Dermis blood vessel endothelial cell (primary cell): ENCODE measurements around the gene FBRS. TPM values are rescaled to one million over a fixed set of nuclear protein-coding genes. Genes with fewer than 3 reads are reported as not detected.
"Not testable (repeated sequence)": the region's sequence is repeated elsewhere in the genome, so short reads cannot be mapped to it uniquely, and the experiment has no call there.

ENCODE experiments used
- DNase-seq: peaks from one replicate; pipeline ENCODE4 v3.0.0; 2010
- total RNA-seq: library from RNA; depleted of rRNA; stranded (reverse); fragments of >200 nt; gene quantifications from 2 replicates; pipeline ENCODE4 v1.2.3, GENCODE V29; 2014

Gene FBRS
- 20.6 and 20.7 TPM in 2 replicates for total RNA-seq

- peak; percentile 100 for DNase-seq
These were observed at the start of gene FBRS for GRCh38 chr16:30657866-30658730. Gene FBRS, plus strand, starts transcription at chr16:30658431. Its CDS starts 1,088 bp downstream, at chr16:30659519.

GRCh38 chr16:30609002-30609925 lies 49.0 kb upstream of the FBRS start:
- peak; percentile 52 for DNase-seq

GRCh38 chr16:30609926-30610839 lies 48.0 kb upstream of the FBRS start, which contains the start of gene ZNF689:
Gene ZNF689, minus strand, starts transcription at chr16:30610389. Its CDS starts 348 bp downstream, at chr16:30610041.
- peak; percentile 99 for DNase-seq

GRCh38 chr16:30615358-30616091 lies 42.7 kb upstream of the FBRS start:
- peak; percentile 70 for DNase-seq

- DNase-seq: no peak
These were observed 39.0 kb upstream of the FBRS start for GRCh38 chr16:30619202-30619601.

- no peak for DNase-seq
These were observed 38.6 kb upstream of the FBRS start for GRCh38 chr16:30619638-30620037.

GRCh38 chr16:30620169-30620568 lies 38.1 kb upstream of the FBRS start:
- no peak for DNase-seq

GRCh38 chr16:30621765-30622164 lies 36.5 kb upstream of the FBRS start:
- DNase-seq: no peak

GRCh38 chr16:30622455-30623032 lies 35.7 kb upstream of the FBRS start:
- DNase-seq: no peak

- DNase-seq: no peak
These were observed 34.5 kb upstream of the FBRS start for GRCh38 chr16:30623536-30624283.

- DNase-seq: no peak
These were observed 32.0 kb upstream of the FBRS start for GRCh38 chr16:30626236-30626635.

- DNase-seq: peak; percentile 85
These were observed 29.3 kb upstream of the FBRS start for GRCh38 chr16:30628628-30629540.

GRCh38 chr16:30632454-30632853 lies 25.8 kb upstream of the FBRS start:
- DNase-seq: not testable (repeated sequence)

- peak; percentile 14 for DNase-seq
These were observed 24.7 kb upstream of the FBRS start for GRCh38 chr16:30633526-30633925.

- no peak for DNase-seq
These were observed 21.6 kb upstream of the FBRS start for GRCh38 chr16:30636599-30636998.

GRCh38 chr16:30637139-30637538 lies 21.1 kb upstream of the FBRS start:
- not testable (repeated sequence) for DNase-seq

GRCh38 chr16:30637944-30638343 lies 20.3 kb upstream of the FBRS start:
- DNase-seq: peak; percentile 73

GRCh38 chr16:30641378-30641982 lies 16.8 kb upstream of the FBRS start:
- no peak for DNase-seq
